HepG2 (cell line): ENCODE data around the gene LGALS1. TPM values are rescaled to one million over a fixed set of nuclear protein-coding genes. Genes with fewer than 3 reads are reported as not detected.

Experiments
- ATAD3A ChIP-seq: sonication (generic); formaldehyde crosslinking; IDR thresholded peaks from 2 replicates; pipeline ENCODE4 v1.4.0; 2020; ENCODE audit warnings: missing genetic modification reagents
- ELF4 ChIP-seq: sonication (generic); formaldehyde crosslinking; IDR thresholded peaks from 2 replicates; pipeline ENCODE4 v1.5.0; 2020; ENCODE audit warnings: missing genetic modification reagents, mild to moderate bottlenecking, moderate library complexity, borderline replicate concordance
- NPAS2 ChIP-seq: sonication (generic); formaldehyde crosslinking; IDR thresholded peaks from 2 replicates; pipeline ENCODE4 v1.8.0; 2022; ENCODE audit warnings: mild to moderate bottlenecking, missing genetic modification reagents, borderline replicate concordance
- PATZ1 ChIP-seq: sonication (generic); formaldehyde crosslinking; IDR thresholded peaks from 2 replicates; pipeline ENCODE4 v1.4.0; 2020; ENCODE audit warnings: missing genetic modification reagents
- PHF8 ChIP-seq: sonication (generic); formaldehyde crosslinking; IDR thresholded peaks from 2 replicates; pipeline ENCODE4 v1.5.0; 2020; ENCODE audit warnings: missing genetic modification reagents
- RARG ChIP-seq: sonication (generic); formaldehyde crosslinking; IDR thresholded peaks from 2 replicates; pipeline ENCODE4 v1.4.0; 2020; ENCODE audit warnings: low read depth, mild to moderate bottlenecking, missing genetic modification reagents
- SMC3 ChIP-seq: IDR thresholded peaks from 2 replicates; pipeline ENCODE4 v1.6.1; 2011; ENCODE audit warnings: low read length, improper control_type of control experiment
- TARDBP ChIP-seq: sonication (generic); formaldehyde crosslinking; IDR thresholded peaks from 2 replicates; pipeline ENCODE4 v1.8.0; 2022; ENCODE audit warnings: mild to moderate bottlenecking, missing genetic modification reagents
- ZFX ChIP-seq: sonication (generic); formaldehyde crosslinking; IDR thresholded peaks from 2 replicates; pipeline ENCODE4 v1.4.0; 2020; ENCODE audit warnings: mild to moderate bottlenecking, low read depth, missing genetic modification reagents, moderate library complexity
- ZNF33B ChIP-seq: sonication (generic); formaldehyde crosslinking; IDR thresholded peaks from 2 replicates; pipeline ENCODE4 v1.5.1; 2020; ENCODE audit warnings: mild to moderate bottlenecking, missing genetic modification reagents
- ZNF468 ChIP-seq: sonication (generic); formaldehyde crosslinking; IDR thresholded peaks from 2 replicates; pipeline ENCODE4 v1.8.0; 2022; ENCODE audit warnings: mild to moderate bottlenecking, moderate library complexity, missing genetic modification reagents
- ZNF670 ChIP-seq: sonication (generic); formaldehyde crosslinking; IDR thresholded peaks from 2 replicates; pipeline ENCODE4 v1.8.0; 2022; ENCODE audit warnings: mild to moderate bottlenecking, missing genetic modification reagents, borderline replicate concordance
- polyA plus RNA-seq, 8 experiments: library from polyadenylated mRNA; depleted of rRNA in 3 of 8; stranded (reverse) in 7 of 8; unstranded in 1 of 8; fragments of >200 nt; fragmentation: Illumina TruSeq in 4 of 8; extraction: Trizol in 4 of 8; gene quantifications; 2 replicates each; pipeline versions ENCODE4 v1.2.1 to v1.2.3, GENCODE V29; 2011 to 2016; ENCODE audit warnings: low read depth in 4 of 8, missing spikeins in 1 of 8, mixed read lengths in 1 of 8; ENCODE audit not compliant: insufficient read depth in 1 of 8
- total RNA-seq, 5 experiments: library from RNA; depleted of rRNA; stranded (reverse); fragments of >200 nt; fragmentation: Illumina TruSeq; extraction: Trizol; gene quantifications; 2 replicates each; pipeline ENCODE4 v1.2.3, GENCODE V29; 2016; ENCODE audit warnings: low read depth in 1 of 5
- TF ChIP-seq, protein P1 (sequence below): IDR thresholded peaks from 2 replicates; pipeline ENCODE4 v1.6.1; 2016; ENCODE audit warnings: missing compliant biosample characterization, missing genetic modification reagents, borderline replicate concordance
- TF ChIP-seq, protein P2 (sequence below): sonication (generic); formaldehyde crosslinking; IDR thresholded peaks from 2 replicates; pipeline ENCODE4 v1.5.1; 2020; ENCODE audit warnings: missing genetic modification reagents, mild to moderate bottlenecking, borderline replicate concordance
- TF ChIP-seq, protein P3 (sequence below): sonication (generic); formaldehyde crosslinking; IDR thresholded peaks from 2 replicates; pipeline ENCODE4 v1.8.0; 2022; ENCODE audit warnings: missing genetic modification reagents, mild to moderate bottlenecking, moderate library complexity, borderline replicate concordance

LGALS1 gene
- total and polyA plus RNA-seq, 2 of the 13 experiments (the other 11 are each of a cell fraction or from before 2014, with no cell fraction given) = 103 to 858 TPM

GRCh38 chr22:37640591-37641560, 34.6 kb upstream of the LGALS1 start (continued):
- no peak for TF ChIP-seq ELF4 (CRISPR knock-in tag)
- no peak for TF ChIP-seq PHF8 (CRISPR knock-in tag)
- no peak for TF ChIP-seq ZNF33B (CRISPR knock-in tag)
- no peak for TF ChIP-seq TARDBP
- TF ChIP-seq, protein P1, sequence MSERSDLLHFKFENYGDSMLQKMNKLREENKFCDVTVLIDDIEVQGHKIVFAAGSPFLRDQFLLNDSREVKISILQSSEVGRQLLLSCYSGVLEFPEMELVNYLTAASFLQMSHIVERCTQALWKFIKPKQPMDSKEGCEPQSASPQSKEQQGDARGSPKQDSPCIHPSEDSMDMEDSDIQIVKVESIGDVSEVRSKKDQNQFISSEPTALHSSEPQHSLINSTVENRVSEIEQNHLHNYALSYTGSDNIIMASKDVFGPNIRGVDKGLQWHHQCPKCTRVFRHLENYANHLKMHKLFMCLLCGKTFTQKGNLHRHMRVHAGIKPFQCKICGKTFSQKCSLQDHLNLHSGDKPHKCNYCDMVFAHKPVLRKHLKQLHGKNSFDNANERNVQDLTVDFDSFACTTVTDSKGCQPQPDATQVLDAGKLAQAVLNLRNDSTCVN = no peak
- no peak for TF ChIP-seq ZNF468
- peak; percentile 55; the same call in 1 of the 2 replicates for TF ChIP-seq PATZ1 (CRISPR knock-in tag)
- 0 out of 2 replicates have a peak, but pooled peaks have one; percentile 17 for TF ChIP-seq ZFX (CRISPR knock-in tag)
- TF ChIP-seq, protein P2, sequence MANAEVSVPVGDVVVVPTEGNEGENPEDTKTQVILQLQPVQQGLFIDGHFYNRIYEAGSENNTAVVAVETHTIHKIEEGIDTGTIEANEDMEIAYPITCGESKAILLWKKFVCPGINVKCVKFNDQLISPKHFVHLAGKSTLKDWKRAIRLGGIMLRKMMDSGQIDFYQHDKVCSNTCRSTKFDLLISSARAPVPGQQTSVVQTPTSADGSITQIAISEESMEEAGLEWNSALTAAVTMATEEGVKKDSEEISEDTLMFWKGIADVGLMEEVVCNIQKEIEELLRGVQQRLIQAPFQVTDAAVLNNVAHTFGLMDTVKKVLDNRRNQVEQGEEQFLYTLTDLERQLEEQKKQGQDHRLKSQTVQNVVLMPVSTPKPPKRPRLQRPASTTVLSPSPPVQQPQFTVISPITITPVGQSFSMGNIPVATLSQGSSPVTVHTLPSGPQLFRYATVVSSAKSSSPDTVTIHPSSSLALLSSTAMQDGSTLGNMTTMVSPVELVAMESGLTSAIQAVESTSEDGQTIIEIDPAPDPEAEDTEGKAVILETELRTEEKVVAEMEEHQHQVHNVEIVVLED = no peak
- no peak for TF ChIP-seq ATAD3A (CRISPR knock-in tag)
- TF ChIP-seq SMC3 = no peak
- no peak for TF ChIP-seq RARG (CRISPR knock-in tag)
- no peak for TF ChIP-seq NPAS2 (CRISPR knock-in tag)
- TF ChIP-seq ZNF670 = no peak
- TF ChIP-seq, protein P3, sequence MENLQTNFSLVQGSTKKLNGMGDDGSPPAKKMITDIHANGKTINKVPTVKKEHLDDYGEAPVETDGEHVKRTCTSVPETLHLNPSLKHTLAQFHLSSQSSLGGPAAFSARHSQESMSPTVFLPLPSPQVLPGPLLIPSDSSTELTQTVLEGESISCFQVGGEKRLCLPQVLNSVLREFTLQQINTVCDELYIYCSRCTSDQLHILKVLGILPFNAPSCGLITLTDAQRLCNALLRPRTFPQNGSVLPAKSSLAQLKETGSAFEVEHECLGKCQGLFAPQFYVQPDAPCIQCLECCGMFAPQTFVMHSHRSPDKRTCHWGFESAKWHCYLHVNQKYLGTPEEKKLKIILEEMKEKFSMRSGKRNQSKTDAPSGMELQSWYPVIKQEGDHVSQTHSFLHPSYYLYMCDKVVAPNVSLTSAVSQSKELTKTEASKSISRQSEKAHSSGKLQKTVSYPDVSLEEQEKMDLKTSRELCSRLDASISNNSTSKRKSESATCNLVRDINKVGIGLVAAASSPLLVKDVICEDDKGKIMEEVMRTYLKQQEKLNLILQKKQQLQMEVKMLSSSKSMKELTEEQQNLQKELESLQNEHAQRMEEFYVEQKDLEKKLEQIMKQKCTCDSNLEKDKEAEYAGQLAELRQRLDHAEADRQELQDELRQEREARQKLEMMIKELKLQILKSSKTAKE (CRISPR knock-in tag) = 0 out of 2 replicates have a peak, but pooled peaks have one; percentile 28
